IMR-90 (cell line): ENCODE results near the gene RNF31. TPM values are rescaled to one million over a fixed set of nuclear protein-coding genes. Genes with fewer than 3 reads are reported as not detected.

Experiments used
- ATAC-seq: fragments of 200-7000 bp; cut with Tn5 transposase; 2 replicates; pipeline ENCODE4 v1.9.1; 2020; ENCODE audit warnings: low read depth, mild to moderate bottlenecking, moderate library complexity
- BruUV-seq: library from RNA; stranded (reverse); fragments of 400-500 nt; replicated peaks from 2 replicates; lab custom pipeline; 2021; lab: Mats Ljungman, UMichigan
- CTCF ChIA-PET: fragments of 300-600 bp; formaldehyde crosslinking; extraction: SDS; loops from one replicate; lab custom pipeline; 2021; ENCODE audit warnings: antibody characterized with exemption; lab: Yijun Ruan, JAX
- POLR2A ChIA-PET: fragments of 300-600 bp; sonication (Branson Sonifier 250); formaldehyde crosslinking; loops from one replicate; lab custom pipeline; 2022; ENCODE audit warnings: antibody characterized with exemption; ENCODE audit not compliant: unreplicated experiment; lab: Charles Lee
- DNase-seq: peaks from one replicate; pipeline ENCODE4 v3.0.0; 2013
- H2AFZ ChIP-seq: replicated peaks from 2 replicates; pipeline ENCODE3; 2013; ENCODE audit warnings: low read length, mild to moderate bottlenecking; ENCODE audit not compliant: poor library complexity
- H2AK5ac ChIP-seq: 2 replicates; pipeline ENCODE4 v1.6.1; 2013; ENCODE audit warnings: low read depth, low read length, inconsistent platforms
- H2AK9ac ChIP-seq: replicated peaks from 2 replicates; pipeline ENCODE3; 2013; ENCODE audit warnings: mild to moderate bottlenecking, low read depth, low read length, moderate library complexity; ENCODE audit not compliant: poor library complexity
- H2BK120ac ChIP-seq: 2 replicates; pipeline ENCODE4 v1.6.1; 2013; ENCODE audit warnings: low read depth, low read length, inconsistent platforms
- H2BK15ac ChIP-seq: 3 replicates; pipeline ENCODE4 v1.6.1; 2013; ENCODE audit warnings: low read depth, low read length, inconsistent platforms
- H2BK20ac ChIP-seq: 2 replicates; pipeline ENCODE4 v1.6.1; 2013; ENCODE audit warnings: low read depth, mild to moderate bottlenecking, inconsistent platforms, low read length, moderate library complexity
- H2BK5ac ChIP-seq: 2 replicates; pipeline ENCODE4 v1.6.1; 2013; ENCODE audit warnings: mild to moderate bottlenecking, low read depth, low read length, inconsistent platforms; ENCODE audit not compliant: poor library complexity, severe bottlenecking
- H3K14ac ChIP-seq: replicated peaks from 2 replicates; pipeline ENCODE4 v1.6.1; 2013; ENCODE audit warnings: low read depth, low read length, inconsistent platforms
- H3K18ac ChIP-seq: 2 replicates; pipeline ENCODE4 v1.6.1; 2013; ENCODE audit warnings: low read depth, low read length, control low read depth
- H3K23ac ChIP-seq: 2 replicates; pipeline ENCODE4 v1.6.1; 2013; ENCODE audit warnings: low read depth, low read length, inconsistent platforms
- H3K27ac ChIP-seq: 2 replicates; pipeline ENCODE4 v1.5.1; 2013; ENCODE audit warnings: mild to moderate bottlenecking, control low read depth, low read length; ENCODE audit not compliant: insufficient read depth
- H3K27me3 ChIP-seq: 2 replicates; pipeline ENCODE4 v1.6.1; 2013; ENCODE audit warnings: low read length; ENCODE audit not compliant: control insufficient read depth, insufficient read depth
- H3K36me3 ChIP-seq: 2 replicates; pipeline ENCODE4 v1.6.1; 2013; ENCODE audit warnings: low read length, mixed read lengths; ENCODE audit not compliant: control insufficient read depth, insufficient read depth
- H3K4ac ChIP-seq: 2 replicates; pipeline ENCODE4 v1.6.1; 2013; ENCODE audit warnings: low read depth, low read length, inconsistent platforms
- H3K4me1 ChIP-seq: 2 replicates; pipeline ENCODE4 v1.6.1; 2013; ENCODE audit warnings: low read length, mixed read lengths; ENCODE audit not compliant: control insufficient read depth, insufficient read depth
- H3K4me2 ChIP-seq: 2 replicates; pipeline ENCODE4 v1.6.1; 2013; ENCODE audit warnings: low read depth, mild to moderate bottlenecking, control low read depth, low read length, moderate library complexity
- H3K4me3 ChIP-seq: 2 replicates; pipeline ENCODE4 v1.5.1; 2013; ENCODE audit warnings: low read depth, mild to moderate bottlenecking, control low read depth, low read length, moderate library complexity; ENCODE audit not compliant: insufficient read depth
- H3K56ac ChIP-seq: 2 replicates; pipeline ENCODE4 v1.6.1; 2013; ENCODE audit warnings: low read length, inconsistent platforms; ENCODE audit not compliant: insufficient read depth; ENCODE audit errors: extremely low read depth
- H3K79me1 ChIP-seq, 2 experiments: 2 replicates each; pipeline ENCODE4 v1.6.1; 2013; ENCODE audit warnings: low read length in 2 of 2, inconsistent platforms in 1 of 2, low read depth in 1 of 2
- H3K9ac ChIP-seq: 2 replicates; pipeline ENCODE4 v1.6.1; 2013; ENCODE audit warnings: low read depth, low read length, control low read depth
- H3K9me1 ChIP-seq: 2 replicates; pipeline ENCODE4 v1.6.1; 2013; ENCODE audit warnings: low read length, inconsistent platforms; ENCODE audit not compliant: insufficient read depth
- H3K9me3 ChIP-seq: 2 replicates; pipeline ENCODE4 v1.6.1; 2013; ENCODE audit warnings: low read length; ENCODE audit not compliant: control insufficient read depth, insufficient read depth
- H4K20me1 ChIP-seq: 2 replicates; pipeline ENCODE4 v1.6.1; 2013; ENCODE audit warnings: low read length, inconsistent platforms; ENCODE audit not compliant: insufficient read depth
- H4K5ac ChIP-seq: 2 replicates; pipeline ENCODE4 v1.6.1; 2013; ENCODE audit warnings: mild to moderate bottlenecking, low read depth, low read length, control low read depth
- H4K8ac ChIP-seq, 2 experiments: 2 replicates each; pipeline ENCODE4 v1.6.1; 2013; ENCODE audit warnings: low read depth in 2 of 2, low read length in 2 of 2, control low read depth in 1 of 2, inconsistent platforms in 1 of 2
- H4K91ac ChIP-seq: 2 replicates; pipeline ENCODE4 v1.6.1; 2013; ENCODE audit warnings: low read depth, low read length, inconsistent platforms; ENCODE audit not compliant: insufficient read depth
- CEBPB ChIP-seq: IDR thresholded peaks from 2 replicates; pipeline ENCODE4 v1.6.1; 2012; ENCODE audit warnings: low read depth, low read length, improper control_type of control experiment
- FOS ChIP-seq: fragments of 150-350 bp; IDR thresholded peaks from 2 replicates; pipeline ENCODE4 v1.6.1; 2016; ENCODE audit warnings: low read depth, low read length
- MAZ ChIP-seq: IDR thresholded peaks from 2 replicates; pipeline ENCODE4 v1.6.1; 2012; ENCODE audit warnings: low read depth, mild to moderate bottlenecking, low read length, improper control_type of control experiment, moderate library complexity, borderline replicate concordance
- MXI1 ChIP-seq: IDR thresholded peaks from 2 replicates; pipeline ENCODE4 v1.6.1; 2012; ENCODE audit warnings: low read depth, mild to moderate bottlenecking, low read length, moderate library complexity, borderline replicate concordance
- NFE2L2 ChIP-seq: fragments of 150-350 bp; IDR thresholded peaks from 2 replicates; pipeline ENCODE4 v1.6.1; 2016; ENCODE audit warnings: low read depth, mild to moderate bottlenecking, low read length
- POLR2A ChIP-seq: IDR thresholded peaks from 2 replicates; pipeline ENCODE4 v1.6.1; 2012; ENCODE audit warnings: mild to moderate bottlenecking, low read depth, low read length
- RCOR1 ChIP-seq: IDR thresholded peaks from 2 replicates; pipeline ENCODE4 v1.6.1; 2012; ENCODE audit warnings: mild to moderate bottlenecking, low read length, improper control_type of control experiment; ENCODE audit not compliant: insufficient replicate concordance
- RFX5 ChIP-seq: IDR thresholded peaks from 2 replicates; pipeline ENCODE4 v1.8.0; 2012; ENCODE audit warnings: low read depth, mild to moderate bottlenecking, low read length, moderate library complexity
- SMC3 ChIP-seq: fragments of 150-350 bp; IDR thresholded peaks from 2 replicates; pipeline ENCODE4 v1.6.1; 2016; ENCODE audit warnings: low read depth, mild to moderate bottlenecking, antibody characterized with exemption, low read length, moderate library complexity
- WGBS, 2 experiments: methylation state at CpG; one replicate each; pipeline versions ENCODE4 v1.1.5 to v1.1.7; 2013; ENCODE audit warnings: missing lambda C conversion rate in 2 of 2; ENCODE audit not compliant: insufficient read length in 1 of 2; ENCODE audit errors: extremely low coverage in 2 of 2; 5-methylcytosine and 5-hydroxymethylcytosine counted together
- dilution Hi-C: fragments of 300-500 bp; cut with HindIII; formaldehyde crosslinking; loops from one replicate; pipeline ENCODE4 v1.14.3; 2018; ENCODE audit warnings: low sequenced_read_pairs; ENCODE audit not compliant: unreplicated experiment
- in situ Hi-C: fragments of 300-500 bp; cut with MboI; formaldehyde crosslinking; loops from 3 replicates; pipeline ENCODE4 v1.14.3; 2019; ENCODE audit warnings: low sequenced_read_pairs, inconsistent platforms, mixed read lengths
- intact Hi-C: fragments of 100-400 bp; cut with micrococcal nuclease; formaldehyde crosslinking; loops from 2 replicates; pipeline ENCODE4 v1.10.0; 2022
- polyA plus RNA-seq, 3 experiments: library from polyadenylated mRNA; depleted of rRNA; stranded (reverse); fragments of >200 nt; gene quantifications; 2 replicates each; pipeline ENCODE4 v1.2.3, GENCODE V29; 2012; ENCODE audit warnings: low replicate concordance in 1 of 3
- total RNA-seq: library from RNA; depleted of rRNA; stranded (reverse); fragments of >200 nt; gene quantifications from 2 replicates; pipeline ENCODE4 v1.2.3, GENCODE V29; 2012
- TF ChIP-seq, protein P1 (sequence below): fragments of 150-350 bp; IDR thresholded peaks from 2 replicates; pipeline ENCODE4 v1.6.1; 2017; ENCODE audit warnings: mild to moderate bottlenecking, antibody characterized with exemption, low read length, low read depth

The RNF31 gene
- total and polyA plus RNA-seq, 2 of the 4 experiments (the other 2 are of a cell fraction), result 31.6 to 37.5 TPM

DNA sequence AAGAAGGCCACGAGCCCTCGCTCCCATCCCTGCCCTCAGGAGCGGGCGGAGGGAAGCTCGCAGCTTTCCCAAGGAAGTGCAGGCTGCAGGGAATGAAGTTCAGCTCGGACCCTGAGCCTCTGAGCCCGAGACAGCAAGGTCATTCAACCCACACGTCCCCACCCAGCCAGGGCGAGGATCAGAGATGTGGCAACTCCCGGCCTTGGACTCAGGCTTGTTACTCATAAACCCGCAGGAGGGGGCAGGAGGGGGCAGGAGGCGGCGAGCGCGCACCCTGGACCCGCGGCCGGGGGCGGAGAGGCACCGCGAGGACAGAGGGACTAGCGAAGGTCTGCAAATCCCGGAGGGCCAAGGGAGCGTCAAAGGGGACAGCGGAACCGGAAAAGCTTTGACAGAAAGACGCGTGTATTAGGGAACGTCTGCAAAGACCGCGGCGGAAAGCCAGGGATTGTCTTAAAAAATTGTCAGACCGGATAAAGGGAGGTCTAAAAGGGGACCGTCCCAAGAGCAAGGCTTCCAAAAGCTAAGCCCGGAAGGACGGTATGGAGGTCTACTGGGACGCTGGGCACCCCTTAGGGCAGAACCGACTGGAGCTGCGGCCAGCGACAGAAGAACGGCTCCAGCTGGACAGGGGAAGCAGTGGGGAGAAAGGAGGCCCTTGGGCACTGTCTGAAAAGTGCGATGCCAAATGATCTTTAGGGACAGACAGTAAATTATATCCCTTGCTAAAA lies 33.3 kb upstream of the RNF31 start:
- intact Hi-C loops (loop anchor here (1.0 to 2.0 kb wide), 2 partner anchors 27 to 47 kb away; partner anchors contain the start of genes EMC9 and IRF9), dilution Hi-C loops (no loop called here), in situ Hi-C loops (no loop called here)
- ATAC-seq, result peak; percentile 52
- Histone ChIP-seq H3K9me1 (peaks cover 8% of the 10 kb centered on the region; the same call in 1 of the 2 replicates), H2AK9ac (peak overlapping the region; percentile 99), H2BK20ac (peak overlapping the region; percentile 50), H2BK120ac (peak overlapping the region; percentile 86), H4K91ac (peak overlapping the region; percentile 98), H2BK5ac (peak overlapping the region; percentile 90), H4K20me1 (no peaks in the 10 kb centered on the region), H4K8ac (peak overlapping the region; percentile 94 to 99), H3K4me1 (peaks cover 3% of the 10 kb centered on the region; the same call in 1 of the 2 replicates), H3K27me3 (no peaks in the 10 kb centered on the region), H2AFZ (peak overlapping the region; percentile 98), H3K18ac (peak overlapping the region; percentile 46), H3K79me1 (peaks cover 10 to 16% of the 10 kb centered on the region in 2 experiments; a peak in 2 of 4 replicates), H2AK5ac (peak overlapping the region; percentile 72), H3K27ac (peak overlapping the region; percentile 87), H3K23ac (peak overlapping the region; percentile 95), H4K5ac (peak overlapping the region; percentile 51), H3K9ac (peak overlapping the region; percentile 76), H3K4ac (peak overlapping the region; percentile 97), H3K9me3 (no peaks in the 10 kb centered on the region), H3K14ac (peak overlapping the region; percentile 78), H3K4me2 (peak overlapping the region; percentile 73), H3K56ac (peak overlapping the region; percentile 94), H2BK15ac (peak overlapping the region; percentile 33; the same call in 1 of the 3 replicates), H3K36me3 (peaks cover 7% of the 10 kb centered on the region; the same call in 1 of the 2 replicates), H3K4me3 (peak overlapping the region; percentile 69)
- CTCF ChIA-PET, result interaction anchor here (0.7 to 1.8 kb wide), 4 partner anchors 8 to 55 kb away, joined by 3 to 7 read pairs (median 4); partner anchors contain the start of gene IRF9
- TF ChIP-seq, protein P1, sequence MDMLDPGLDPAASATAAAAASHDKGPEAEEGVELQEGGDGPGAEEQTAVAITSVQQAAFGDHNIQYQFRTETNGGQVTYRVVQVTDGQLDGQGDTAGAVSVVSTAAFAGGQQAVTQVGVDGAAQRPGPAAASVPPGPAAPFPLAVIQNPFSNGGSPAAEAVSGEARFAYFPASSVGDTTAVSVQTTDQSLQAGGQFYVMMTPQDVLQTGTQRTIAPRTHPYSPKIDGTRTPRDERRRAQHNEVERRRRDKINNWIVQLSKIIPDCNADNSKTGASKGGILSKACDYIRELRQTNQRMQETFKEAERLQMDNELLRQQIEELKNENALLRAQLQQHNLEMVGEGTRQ, result 0 out of 2 replicates have a peak, but pooled peaks have one; percentile 14
- peak; percentile 97 for TF ChIP-seq CEBPB
- no peak for TF ChIP-seq SMC3
- 0 out of 2 replicates have a peak, but pooled peaks have one; percentile 49 for TF ChIP-seq FOS
- TF ChIP-seq MXI1, result peak; percentile 89; the same call in 1 of the 2 replicates
- TF ChIP-seq RFX5, result no peak
- no peak for TF ChIP-seq NFE2L2
- peak; percentile 100 for TF ChIP-seq MAZ
- TF ChIP-seq RCOR1, result no peak
- TF ChIP-seq POLR2A, result peak; percentile 69; the same call in 1 of the 2 replicates
- BruUV-seq, result no TSS peak
- 0% methylated on average over 24 of the region's 42 CpGs; no CpG with 5 or more reads in 1 of the 2 experiments for WGBS, 2 experiments
- POLR2A ChIA-PET, result interaction anchor here (1.0 to 1.8 kb wide), 2 partner anchors 22 to 33 kb away, joined by 6 to 7 read pairs; partner anchors contain the start of genes PSME1 and PSME2
- DNase-seq, result peak; percentile 87
